ENCODE data around the gene RFC1.

DNA sequence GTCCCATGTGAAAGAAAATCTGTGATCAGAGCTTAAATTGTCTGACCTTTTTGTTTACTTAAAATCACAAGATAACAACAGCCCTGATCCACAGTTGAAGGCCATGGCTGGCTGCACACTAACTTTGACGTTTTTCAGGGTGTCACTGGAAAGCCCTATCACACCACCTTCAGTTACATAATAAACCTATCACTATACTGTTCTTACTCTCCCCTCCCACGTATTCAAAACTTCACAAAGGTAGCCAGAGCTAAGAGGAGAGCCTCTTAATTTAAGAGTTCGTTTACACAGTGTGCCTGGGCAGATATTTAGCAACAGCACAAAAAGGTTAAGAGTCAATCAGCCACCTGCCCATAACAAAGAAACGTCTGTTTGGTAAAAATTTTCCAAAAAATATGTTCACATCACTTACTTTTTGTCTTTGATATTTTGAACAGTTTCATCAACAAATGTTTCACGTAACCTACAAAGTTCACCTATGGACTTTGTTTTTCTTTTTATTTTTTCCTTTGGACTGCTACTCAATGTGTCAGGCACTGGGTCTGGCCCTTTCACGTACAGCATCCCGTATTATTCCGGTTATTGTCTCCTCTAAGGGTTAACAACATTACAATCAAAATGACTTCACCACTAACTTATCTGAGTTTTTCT is 25.0 kb downstream of the RFC1 start:
- TF ChIP-seq, protein P1, sequence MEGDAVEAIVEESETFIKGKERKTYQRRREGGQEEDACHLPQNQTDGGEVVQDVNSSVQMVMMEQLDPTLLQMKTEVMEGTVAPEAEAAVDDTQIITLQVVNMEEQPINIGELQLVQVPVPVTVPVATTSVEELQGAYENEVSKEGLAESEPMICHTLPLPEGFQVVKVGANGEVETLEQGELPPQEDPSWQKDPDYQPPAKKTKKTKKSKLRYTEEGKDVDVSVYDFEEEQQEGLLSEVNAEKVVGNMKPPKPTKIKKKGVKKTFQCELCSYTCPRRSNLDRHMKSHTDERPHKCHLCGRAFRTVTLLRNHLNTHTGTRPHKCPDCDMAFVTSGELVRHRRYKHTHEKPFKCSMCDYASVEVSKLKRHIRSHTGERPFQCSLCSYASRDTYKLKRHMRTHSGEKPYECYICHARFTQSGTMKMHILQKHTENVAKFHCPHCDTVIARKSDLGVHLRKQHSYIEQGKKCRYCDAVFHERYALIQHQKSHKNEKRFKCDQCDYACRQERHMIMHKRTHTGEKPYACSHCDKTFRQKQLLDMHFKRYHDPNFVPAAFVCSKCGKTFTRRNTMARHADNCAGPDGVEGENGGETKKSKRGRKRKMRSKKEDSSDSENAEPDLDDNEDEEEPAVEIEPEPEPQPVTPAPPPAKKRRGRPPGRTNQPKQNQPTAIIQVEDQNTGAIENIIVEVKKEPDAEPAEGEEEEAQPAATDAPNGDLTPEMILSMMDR (IDR thresholded peaks at IDR 0.05; ENCODE audit: low read depth, low read length, poor library complexity, severe bottlenecking) = no peak
- no peak for TF ChIP-seq EZH2phosphoT487 (IDR thresholded peaks at IDR 0.05; ENCODE audit: borderline replicate concordance, low read length)
